GM23248 (cell line): ENCODE measurements around the gene SLC34A3.

ENCODE experiments used
- EZH2 ChIP-seq: fragments of 200-600 bp; sonication (generic); IDR thresholded peaks from 2 replicates; pipeline ENCODE4 v1.6.1; 2018; ENCODE audit warnings: antibody characterized with exemption, mild to moderate bottlenecking; ENCODE audit not compliant: insufficient read depth, poor library complexity, severe bottlenecking
- EZH2phosphoT487 ChIP-seq: fragments of 200-600 bp; sonication (generic); IDR thresholded peaks from 2 replicates; pipeline ENCODE4 v1.6.1; 2018; ENCODE audit warnings: antibody characterized with exemption, moderate library complexity, mild to moderate bottlenecking, low read depth; ENCODE audit not compliant: insufficient read depth

DNA sequence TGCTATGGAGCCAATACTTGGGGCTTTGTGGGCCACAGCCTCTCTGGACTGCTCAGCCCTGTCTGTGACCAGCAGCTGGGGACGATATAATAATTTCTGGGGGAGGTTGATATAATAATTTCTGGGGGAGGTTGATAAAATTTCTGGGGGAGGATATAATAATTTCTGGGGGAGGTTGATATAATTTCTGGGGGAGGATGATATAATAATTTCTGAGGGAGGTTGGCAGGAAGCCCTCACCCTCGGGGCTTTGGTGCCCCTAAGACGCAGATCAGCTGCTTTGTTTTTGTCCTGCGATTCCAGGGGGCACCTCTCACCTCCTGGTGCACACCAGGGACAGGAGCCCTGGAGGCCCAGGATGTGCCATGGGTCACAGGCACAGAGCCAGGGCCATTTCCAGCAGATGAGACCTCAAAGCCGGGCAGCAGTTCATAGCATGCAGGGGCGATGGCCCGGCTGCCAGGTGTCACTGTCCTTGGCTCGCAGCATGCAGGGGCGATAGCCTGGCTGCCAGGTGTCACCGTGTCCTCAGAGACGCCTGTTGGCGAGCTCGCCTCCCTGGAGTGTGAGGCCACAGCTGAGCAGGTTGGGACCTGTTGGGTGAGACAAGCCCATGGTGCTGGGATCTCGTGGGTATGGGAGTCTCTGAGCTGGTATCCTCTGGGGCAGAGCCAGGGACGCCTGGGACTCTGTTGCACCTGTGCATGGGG, 43.1 kb downstream of the SLC34A3 start:
- TF ChIP-seq EZH2 (no peak), EZH2phosphoT487 (no peak)
